HepG2 (cell line): ENCODE measurements around the gene FAM174C. TPM values are rescaled to one million over a fixed set of nuclear protein-coding genes. Genes with fewer than 3 reads are reported as not detected.

Source experiments
- ATAC-seq: fragments of 200-7000 bp; cut with Tn5 transposase; 3 replicates; pipeline ENCODE4 v1.9.1; 2020; ENCODE audit warnings: mild to moderate bottlenecking, moderate library complexity
- BruUV-seq: library from RNA; stranded (reverse); fragments of 400-500 nt; replicated peaks from 2 replicates; lab custom pipeline; 2021; lab: Mats Ljungman, UMichigan
- CTCF ChIA-PET: fragments of 300-600 bp; formaldehyde crosslinking; extraction: SDS; loops from one replicate; lab custom pipeline; 2021; ENCODE audit warnings: low total read pairs, inconsistent platforms, low intra/inter-chr PET ratio; lab: Yijun Ruan, JAX
- POLR2A ChIA-PET: fragments of 350-600 bp; sonication (Branson Sonifier 250); formaldehyde crosslinking; loops from one replicate; lab custom pipeline; 2020; ENCODE audit warnings: antibody characterized with exemption, inconsistent platforms; lab: Yijun Ruan, JAX
- DNase-seq: peaks from one replicate; pipeline ENCODE4 v3.0.0-alpha.2; 2015; ENCODE audit warnings: low spot score
- FAIRE-seq: peaks from 3 replicates; lab custom pipeline; 2011; peaks lifted over from hg19 to GRCh38; lab: Jason Lieb, UNC
- H2AFZ ChIP-seq: one replicate; pipeline ENCODE4 v1.6.1; 2011; ENCODE audit warnings: low read length, inconsistent platforms
- H3K27ac ChIP-seq: fragments of 300-600 bp; 3 replicates; pipeline ENCODE4 v1.8.0; 2011; ENCODE audit warnings: mixed run types, mild to moderate bottlenecking, mixed read lengths, low read length, inconsistent platforms; ENCODE audit not compliant: insufficient read depth; ENCODE audit errors: extremely low read length
- H3K27me3 ChIP-seq, 2 experiments: fragments of 200-600 bp in 1 of 2; 2 replicates in 1 of 2; 3 replicates in 1 of 2; pipeline versions ENCODE4 v1.6.0 to v1.8.0; 2011; ENCODE audit warnings: low read length in 2 of 2, mild to moderate bottlenecking in 2 of 2, moderate library complexity in 2 of 2, inconsistent platforms in 1 of 2; ENCODE audit not compliant: insufficient read depth in 2 of 2, control insufficient read depth in 1 of 2
- H3K36me3 ChIP-seq, 2 experiments: fragments of 200-600 bp in 1 of 2; replicated peaks in 1 of 2; 2 replicates in 1 of 2; 3 replicates in 1 of 2; pipeline versions ENCODE4 v1.5.1 to v1.8.0; 2011; ENCODE audit warnings: low read length in 2 of 2, inconsistent platforms in 1 of 2; ENCODE audit not compliant: insufficient read depth in 2 of 2, control insufficient read depth in 1 of 2
- H3K4me1 ChIP-seq: 2 replicates; pipeline ENCODE4 v1.5.1; 2012; ENCODE audit warnings: low read length, inconsistent platforms; ENCODE audit not compliant: insufficient read depth
- H3K4me2 ChIP-seq: 2 replicates; pipeline ENCODE4 v1.6.0; 2011; ENCODE audit warnings: low read depth, low read length, inconsistent platforms
- H3K4me3 ChIP-seq, 3 experiments: fragments of 200-600 bp in 1 of 3; sonication (generic), shearing (Covaris generic) in 1 of 3; replicated peaks in 1 of 3; 2 replicates each; pipeline ENCODE4 v1.5.1; 2011 to 2016; ENCODE audit warnings: low read length in 3 of 3, inconsistent platforms in 2 of 3, low read depth in 2 of 3, mild to moderate bottlenecking in 2 of 3, control low read depth in 1 of 3, mixed read lengths in 1 of 3; ENCODE audit not compliant: insufficient read depth in 1 of 3
- H3K79me2 ChIP-seq: one replicate; pipeline ENCODE4 v1.6.1; 2011; ENCODE audit warnings: low read length, inconsistent platforms; ENCODE audit not compliant: insufficient read depth
- H3K9ac ChIP-seq: 2 replicates; pipeline ENCODE4 v1.6.0; 2011; ENCODE audit warnings: mild to moderate bottlenecking, low read depth, low read length, inconsistent platforms; ENCODE audit not compliant: insufficient read depth
- H3K9me3 ChIP-seq: 2 replicates; pipeline ENCODE4 v1.5.1; 2012; ENCODE audit warnings: mild to moderate bottlenecking, low read length
- H4K20me1 ChIP-seq: 2 replicates; pipeline ENCODE4 v1.6.0; 2011; ENCODE audit warnings: inconsistent platforms, mild to moderate bottlenecking, low read length, moderate library complexity; ENCODE audit not compliant: insufficient read depth
- BHLHE40 ChIP-seq: IDR thresholded peaks from 2 replicates; pipeline ENCODE4 v1.6.1; 2011; ENCODE audit warnings: low read length, improper control_type of control experiment
- CHD4 ChIP-seq: fragments of 200-600 bp; sonication (generic); IDR thresholded peaks from 2 replicates; pipeline ENCODE4 v1.7.0; 2017; ENCODE audit warnings: mild to moderate bottlenecking, low read length, borderline replicate concordance
- DPF2 ChIP-seq: sonication (generic); formaldehyde crosslinking; IDR thresholded peaks from 2 replicates; pipeline ENCODE4 v1.4.0; 2020; ENCODE audit warnings: mild to moderate bottlenecking, low read depth, missing genetic modification reagents, borderline replicate concordance
- GLI4 ChIP-seq: sonication (generic); formaldehyde crosslinking; IDR thresholded peaks from 2 replicates; pipeline ENCODE4 v1.5.1; 2020; ENCODE audit warnings: missing genetic modification reagents, mild to moderate bottlenecking, moderate library complexity, borderline replicate concordance
- GLMP ChIP-seq: sonication (generic); formaldehyde crosslinking; IDR thresholded peaks from 2 replicates; pipeline ENCODE4 v1.9.0; 2021; ENCODE audit warnings: missing genetic modification reagents, mild to moderate bottlenecking, borderline replicate concordance
- GPN1 ChIP-seq: sonication (generic); formaldehyde crosslinking; IDR thresholded peaks from 2 replicates; pipeline ENCODE4 v1.5.1; 2020; ENCODE audit warnings: missing genetic modification reagents, borderline replicate concordance
- HBP1 ChIP-seq: IDR thresholded peaks from 2 replicates; pipeline ENCODE4 v1.6.1; 2016; ENCODE audit warnings: low read depth, control low read depth
- MEIS2 ChIP-seq: sonication (generic); formaldehyde crosslinking; IDR thresholded peaks from 2 replicates; pipeline ENCODE4 v1.9.0; 2021; ENCODE audit warnings: mild to moderate bottlenecking, missing genetic modification reagents
- NFRKB ChIP-seq: fragments of 450-650 bp; IDR thresholded peaks from 2 replicates; pipeline ENCODE4 v1.6.1; 2017
- NR1H2 ChIP-seq: sonication (generic); formaldehyde crosslinking; IDR thresholded peaks from 2 replicates; pipeline ENCODE4 v1.8.1; 2022; ENCODE audit warnings: low read depth, missing genetic modification reagents, borderline replicate concordance
- POLR2A ChIP-seq, 2 experiments: IDR thresholded peaks; 2 replicates each; pipeline ENCODE4 v1.6.1; 2011; ENCODE audit warnings: low read depth in 2 of 2, low read length in 2 of 2, mild to moderate bottlenecking in 1 of 2, moderate library complexity in 1 of 2; ENCODE audit not compliant: insufficient read depth in 1 of 2
- RNF2 ChIP-seq: fragments of 450-650 bp; conservative IDR thresholded peaks from 2 replicates; pipeline ENCODE4 v1.6.1; 2016; ENCODE audit warnings: low read depth
- TAF15 ChIP-seq: fragments of 200-400 bp; formaldehyde crosslinking; IDR thresholded peaks from one replicate; pipeline ENCODE4 v1.6.1; 2018; ENCODE audit warnings: mild to moderate bottlenecking, low read depth, low read length; ENCODE audit not compliant: poor library complexity, severe bottlenecking
- TEAD3 ChIP-seq: optimal IDR thresholded peaks from 2 replicates; pipeline ENCODE3; 2016; ENCODE audit warnings: borderline replicate concordance
- ZC3H4 ChIP-seq: sonication (generic); formaldehyde crosslinking; IDR thresholded peaks from 2 replicates; pipeline ENCODE4 v1.4.0; 2020; ENCODE audit warnings: missing genetic modification reagents, borderline replicate concordance
- ZKSCAN5 ChIP-seq: sonication (generic); formaldehyde crosslinking; IDR thresholded peaks from 2 replicates; pipeline ENCODE4 v1.5.1; 2020; ENCODE audit warnings: mild to moderate bottlenecking, missing genetic modification reagents
- ZNF224 ChIP-seq: sonication (generic); formaldehyde crosslinking; IDR thresholded peaks from 2 replicates; pipeline ENCODE4 v1.5.0; 2020; ENCODE audit warnings: mild to moderate bottlenecking, missing genetic modification reagents
- ZNF382 ChIP-seq: sonication (generic); formaldehyde crosslinking; IDR thresholded peaks from 2 replicates; pipeline ENCODE4 v1.5.0; 2020; ENCODE audit warnings: missing genetic modification reagents, mild to moderate bottlenecking, borderline replicate concordance
- ZNF430 ChIP-seq: sonication (generic); formaldehyde crosslinking; IDR thresholded peaks from 2 replicates; pipeline ENCODE4 v1.9.0; 2021; ENCODE audit warnings: mild to moderate bottlenecking, missing genetic modification reagents
- ZNF678 ChIP-seq: sonication (generic); formaldehyde crosslinking; IDR thresholded peaks from 2 replicates; pipeline ENCODE4 v1.4.0; 2020; ENCODE audit warnings: mild to moderate bottlenecking, missing genetic modification reagents
- ZNF720 ChIP-seq: sonication (generic); formaldehyde crosslinking; IDR thresholded peaks from 2 replicates; pipeline ENCODE4 v1.4.0; 2020; ENCODE audit warnings: missing genetic modification reagents
- WGBS: methylation state at CpG from one replicate; pipeline ENCODE4 v1.1.6; 2017; ENCODE audit warnings: low lambda C conversion rate; 5-methylcytosine and 5-hydroxymethylcytosine counted together
- in situ Hi-C: cut with HindIII; loops from 2 replicates; pipeline ENCODE4 v1.10.0; 2017; ENCODE audit warnings: low pct_unique_long_range_greater_than_20kb; ENCODE audit not compliant: extremely low pct_ligation_motif_present
- intact Hi-C: fragments of 100-400 bp; cut with micrococcal nuclease; formaldehyde crosslinking; loops from one replicate; pipeline ENCODE4 v1.10.0; 2022; ENCODE audit not compliant: unreplicated experiment
- polyA plus RNA-seq, 8 experiments: library from polyadenylated mRNA; depleted of rRNA in 3 of 8; stranded (reverse) in 7 of 8; unstranded in 1 of 8; fragments of >200 nt; fragmentation: Illumina TruSeq in 4 of 8; extraction: Trizol in 4 of 8; gene quantifications; 2 replicates each; pipeline versions ENCODE4 v1.2.1 to v1.2.3, GENCODE V29; 2011 to 2016; ENCODE audit warnings: low read depth in 4 of 8, missing spikeins in 1 of 8, mixed read lengths in 1 of 8; ENCODE audit not compliant: insufficient read depth in 1 of 8
- total RNA-seq, 5 experiments: library from RNA; depleted of rRNA; stranded (reverse); fragments of >200 nt; fragmentation: Illumina TruSeq; extraction: Trizol; gene quantifications; 2 replicates each; pipeline ENCODE4 v1.2.3, GENCODE V29; 2016; ENCODE audit warnings: low read depth in 1 of 5
- TF ChIP-seq, protein P1 (sequence below): sonication (generic); formaldehyde crosslinking; IDR thresholded peaks from 2 replicates; pipeline ENCODE4 v1.8.0; 2022; ENCODE audit warnings: missing genetic modification reagents, mild to moderate bottlenecking, borderline replicate concordance

The FAM174C gene
- total and polyA plus RNA-seq, 2 of the 13 experiments (the other 11 are each of a cell fraction or from before 2014, with no cell fraction given): 19.5 to 31.3 TPM

DNA sequence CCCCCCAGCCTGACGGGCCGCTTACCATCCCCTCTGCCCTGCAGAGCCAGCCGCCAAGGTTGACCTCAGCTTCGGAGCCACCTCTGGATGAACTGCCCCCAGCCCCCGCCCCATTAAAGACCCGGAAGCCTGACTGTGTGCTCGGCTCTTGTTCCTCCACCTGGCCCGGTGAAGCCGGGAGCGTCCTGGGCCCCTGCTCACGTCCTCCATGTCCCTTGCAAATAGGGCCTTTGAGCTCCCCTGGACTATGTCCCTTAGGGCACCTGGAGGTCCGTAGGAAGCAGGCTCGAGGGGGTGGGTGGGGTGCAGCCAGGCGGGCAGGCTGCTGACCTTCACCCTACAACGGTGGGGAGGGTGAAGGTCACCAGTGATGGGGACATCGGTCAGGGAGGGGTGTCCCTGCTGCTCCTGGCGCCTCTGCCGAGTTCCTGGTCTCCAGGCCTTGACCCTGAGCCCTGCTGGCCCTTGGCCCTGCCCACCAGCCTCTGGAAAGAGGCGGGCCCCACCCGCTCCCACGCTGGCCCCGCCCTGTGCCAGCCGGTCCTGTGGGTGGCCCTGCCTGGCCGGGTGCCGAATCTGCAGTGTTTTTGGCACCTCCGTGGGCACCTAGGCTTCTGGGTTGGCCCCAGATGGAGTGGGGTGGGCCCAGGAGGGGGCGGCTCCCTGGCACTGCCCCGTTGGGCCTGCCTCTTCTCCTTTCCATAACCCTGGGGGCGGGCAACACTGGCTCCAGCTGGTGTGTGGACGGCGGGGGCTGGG, 30.5 kb upstream of the FAM174C start:
- peak overlapping the region; percentile 81 for H3K4me2 ChIP-seq
- WGBS: 3% methylated on average over 6 of the region's 31 CpGs
- peaks cover 2% of the 10 kb centered on the region; the same call in 1 of the 2 replicates for H4K20me1 ChIP-seq
- peaks cover 65% of the 10 kb centered on the region for H3K4me1 ChIP-seq
- FAIRE-seq (peak; percentile 84), ATAC-seq (peak; percentile 49), DNase-seq (peak; percentile 86)
- H3K9ac ChIP-seq: peak overlapping the region; percentile 73
- peak overlapping the region; percentile 41 to 80 (median 52); a peak in 5 of 6 replicates for H3K4me3 ChIP-seq
- ChIA-PET CTCF (interaction anchor here (1.4 to 3.3 kb wide), 2 partner anchors 22 to 34 kb away, joined by 6 to 60 read pairs; no protein-coding TSS in a partner anchor), POLR2A (interaction anchor here (0.7 to 10.1 kb wide), 16 partner anchors 8 to 147 kb away, joined by 3 to 469 read pairs (median 5); partner anchors contain the start of genes CIRBP, FAM174C and GPX4)
- peak overlapping the region; percentile 96 for H3K27ac ChIP-seq
- no peaks in the 10 kb centered on the region for H3K27me3 ChIP-seq
- H3K9me3 ChIP-seq: no peaks in the 10 kb centered on the region
- peaks cover 24% of the 10 kb centered on the region for H3K79me2 ChIP-seq
- intact Hi-C loops (loop anchor here (1.0 kb wide), 1 partner anchor 24 kb away; the partner anchor contains the start of gene CIRBP), in situ Hi-C loops (loop anchor here (5.0 kb wide), 1 partner anchor 32 kb away; the partner anchor contains the start of gene FAM174C)
- no TSS peak for BruUV-seq
- no peaks in the 10 kb centered on the region for H3K36me3 ChIP-seq
- H2AFZ ChIP-seq: no peak overlapping the region
- peak; percentile 28 for TF ChIP-seq TAF15
- TF ChIP-seq ZNF678 (CRISPR knock-in tag): no peak
- TF ChIP-seq, protein P1, sequence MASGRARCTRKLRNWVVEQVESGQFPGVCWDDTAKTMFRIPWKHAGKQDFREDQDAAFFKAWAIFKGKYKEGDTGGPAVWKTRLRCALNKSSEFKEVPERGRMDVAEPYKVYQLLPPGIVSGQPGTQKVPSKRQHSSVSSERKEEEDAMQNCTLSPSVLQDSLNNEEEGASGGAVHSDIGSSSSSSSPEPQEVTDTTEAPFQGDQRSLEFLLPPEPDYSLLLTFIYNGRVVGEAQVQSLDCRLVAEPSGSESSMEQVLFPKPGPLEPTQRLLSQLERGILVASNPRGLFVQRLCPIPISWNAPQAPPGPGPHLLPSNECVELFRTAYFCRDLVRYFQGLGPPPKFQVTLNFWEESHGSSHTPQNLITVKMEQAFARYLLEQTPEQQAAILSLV (CRISPR knock-in tag): peak; percentile 87
- TF ChIP-seq NFRKB: no peak
- TF ChIP-seq GLMP (CRISPR knock-in tag): no peak
- TF ChIP-seq NR1H2 (CRISPR knock-in tag): 0 out of 2 replicates have a peak, but pooled peaks have one; percentile 66
- TF ChIP-seq POLR2A (IDR thresholded peaks at IDR 0.05; ENCODE audit: insufficient read depth in 1 of 2, low read depth in 2 of 2, low read length in 2 of 2): no peak; a peak in 1 of 4 replicates
- no peak for TF ChIP-seq RNF2
- no peak; the same call in 1 of the 2 replicates for TF ChIP-seq ZKSCAN5 (CRISPR knock-in tag)
- peak; percentile 91 for TF ChIP-seq DPF2
- no peak; the same call in 1 of the 2 replicates for TF ChIP-seq CHD4
- TF ChIP-seq GPN1: no peak
- TF ChIP-seq TEAD3 (CRISPR knock-in tag): peak; percentile 78
- TF ChIP-seq ZNF430 (CRISPR knock-in tag): peak; percentile 94
- no peak for TF ChIP-seq ZNF224 (CRISPR knock-in tag)
- TF ChIP-seq ZC3H4 (CRISPR knock-in tag): no peak
- TF ChIP-seq MEIS2: peak; percentile 54; the same call in 1 of the 2 replicates
- no peak; the same call in 1 of the 2 replicates for TF ChIP-seq BHLHE40
- no peak for TF ChIP-seq HBP1 (CRISPR knock-in tag)
- no peak for TF ChIP-seq ZNF720 (CRISPR knock-in tag)
- no peak for TF ChIP-seq ZNF382 (CRISPR knock-in tag)
- TF ChIP-seq GLI4 (CRISPR knock-in tag): no peak
